GM21619 (cell line): ENCODE results near the gene GNG7.
"Not testable (repeated sequence)": the region's sequence is repeated elsewhere in the genome, so short reads cannot be mapped to it uniquely, and the experiment has no call there.

Experiments used
- ATAC-seq: cut with Tn5 transposase; IDR thresholded peaks from one replicate; pipeline ENCODE4 v1.9.1; 2021; ENCODE audit not compliant: unreplicated experiment

Gene GNG7

GRCh38 chr19:2476451-2477140 lies 225.9 kb downstream of the GNG7 start:
- peak; percentile 5 for ATAC-seq

DNA sequence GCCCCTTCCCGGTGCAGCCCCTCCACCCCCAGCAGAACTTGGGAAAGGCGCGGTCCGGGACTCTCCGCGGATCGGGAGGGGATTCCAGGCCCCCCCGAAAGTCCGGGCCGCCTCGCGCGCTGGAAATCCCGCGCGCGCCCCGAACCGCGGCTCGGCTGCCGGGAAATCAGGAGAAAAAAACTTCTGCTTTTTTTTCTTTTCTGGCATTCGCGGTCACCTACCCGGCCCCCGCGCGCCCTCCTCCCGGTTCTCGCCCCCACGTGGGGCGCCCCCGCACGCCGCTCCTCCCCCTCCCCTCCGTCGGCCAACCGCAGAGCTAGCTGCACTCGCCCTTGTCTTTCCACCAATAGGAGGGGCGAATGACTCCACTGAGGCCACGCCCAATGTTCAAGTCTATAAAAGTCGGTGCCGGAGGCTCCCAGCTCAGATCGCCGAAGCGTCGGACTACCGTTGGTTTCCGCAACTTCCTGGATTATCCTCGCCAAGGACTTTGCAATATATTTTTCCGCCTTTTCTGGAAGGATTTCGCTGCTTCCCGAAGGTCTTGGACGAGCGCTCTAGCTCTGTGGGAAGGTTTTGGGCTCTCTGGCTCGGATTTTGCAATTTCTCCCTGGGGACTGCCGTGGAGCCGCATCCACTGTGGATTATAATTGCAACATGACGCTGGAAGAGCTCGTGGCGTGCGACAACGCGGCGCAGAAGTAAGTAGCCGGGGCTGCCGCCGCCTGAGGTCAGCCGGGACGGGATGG lies 226.6 kb downstream of the GNG7 start, which contains the start of gene GADD45B:
GADD45B (plus strand) TSS at position 426 of the 749 bp plus-strand sequence; CDS start at position 658, 232 bp downstream.
- ATAC-seq: peak; percentile 41

GRCh38 chr19:2475018-2475701 lies 227.3 kb downstream of the GNG7 start:
- peak; percentile 4 for ATAC-seq

DNA sequence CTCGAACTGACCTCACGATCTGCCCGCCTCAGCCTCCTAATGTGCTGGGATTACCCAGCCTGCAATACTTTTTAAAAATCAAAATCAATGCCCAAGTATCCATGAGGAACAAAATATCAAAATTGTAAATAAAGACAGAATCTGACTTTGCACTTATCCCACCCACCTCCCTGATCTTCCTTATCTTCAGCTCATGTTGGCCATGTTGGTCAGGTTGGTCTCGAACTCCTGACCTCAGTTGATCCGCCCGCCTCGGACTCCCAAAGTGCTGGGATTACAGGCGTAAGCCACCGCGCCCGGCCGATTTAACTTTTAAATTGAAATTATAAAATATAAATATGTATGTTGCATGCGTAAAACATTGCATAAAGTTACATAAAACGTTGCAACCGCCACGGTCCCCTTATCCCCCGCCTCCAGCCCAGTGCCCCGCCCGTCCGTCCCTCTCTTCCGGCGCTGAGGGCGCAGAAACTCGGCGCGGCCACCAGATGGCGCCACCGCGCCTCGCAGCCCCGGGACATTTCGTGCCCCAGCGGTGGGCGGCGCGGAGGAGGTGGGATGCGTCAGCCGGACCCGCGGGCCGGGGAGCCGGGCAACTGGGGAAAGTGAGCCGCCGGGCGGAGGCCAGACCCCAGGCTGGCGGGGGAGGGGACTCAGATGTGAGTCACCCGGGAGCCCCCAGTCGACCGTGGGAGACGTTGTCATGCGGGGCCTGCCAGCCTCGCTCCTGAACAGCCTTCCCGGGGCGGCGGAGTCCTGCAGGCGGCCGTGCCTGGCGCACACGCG lies 228.1 kb downstream of the GNG7 start:
- peak; percentile 25 for ATAC-seq

DNA sequence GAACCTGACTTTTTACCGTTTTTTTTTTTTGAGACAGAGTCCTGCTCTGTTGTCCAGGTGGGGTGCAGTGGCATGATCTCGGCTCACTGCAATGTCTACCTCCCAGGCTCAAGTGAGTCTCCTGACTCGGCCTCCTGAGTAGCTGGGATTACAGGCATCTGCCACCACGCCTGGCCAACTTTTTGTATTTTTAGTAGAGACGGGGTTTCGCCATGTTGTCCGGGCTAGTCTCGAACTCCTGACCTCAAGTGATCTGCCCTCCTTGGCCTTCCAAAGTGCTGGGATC lies 232.6 kb downstream of the GNG7 start:
- not testable (repeated sequence) for ATAC-seq

- ATAC-seq: no peak
Measured at GRCh38 chr19:2469102-2469914, 233.2 kb downstream of the GNG7 start.

DNA sequence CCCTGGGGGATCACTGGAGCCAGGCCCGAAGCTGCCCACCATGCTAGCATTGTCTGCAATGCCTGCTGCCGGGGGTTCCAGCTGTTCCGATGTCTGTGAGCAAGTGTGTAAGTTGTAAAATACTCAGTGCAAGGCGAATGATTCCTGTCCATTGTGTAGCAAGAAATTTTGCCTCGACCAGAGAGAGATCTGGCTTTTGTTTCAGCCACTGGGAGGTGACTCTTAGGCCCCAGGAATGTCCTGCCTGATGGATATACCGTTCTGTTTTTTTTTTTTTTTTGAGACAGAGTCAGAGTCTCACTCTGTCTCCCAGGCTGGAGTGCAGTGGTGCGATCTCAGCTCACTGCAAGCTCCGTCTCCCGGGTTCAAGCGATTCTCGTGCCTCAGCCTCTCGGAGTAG lies 233.9 kb downstream of the GNG7 start:
- ATAC-seq: no peak

DNA sequence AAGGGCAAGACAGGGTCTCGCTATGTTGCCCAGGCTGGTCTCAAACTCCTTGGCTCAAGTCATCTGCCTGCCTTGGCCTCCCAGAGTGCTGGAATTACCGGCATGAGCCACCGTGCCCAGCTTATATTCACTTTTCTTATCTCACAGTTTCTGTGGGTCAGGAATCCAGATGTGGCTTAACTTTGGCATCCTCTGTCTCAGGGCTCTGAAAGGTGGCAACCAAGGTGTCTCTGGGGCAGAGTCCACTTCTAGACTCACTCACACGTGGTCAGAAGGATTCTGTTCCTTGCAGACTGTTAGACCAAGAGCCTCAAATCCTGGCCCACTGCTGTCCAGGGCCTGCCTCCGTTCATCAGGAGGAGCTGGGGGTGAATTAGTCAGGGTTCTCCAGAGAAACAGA lies 238.1 kb downstream of the GNG7 start:
- ATAC-seq: no peak

DNA sequence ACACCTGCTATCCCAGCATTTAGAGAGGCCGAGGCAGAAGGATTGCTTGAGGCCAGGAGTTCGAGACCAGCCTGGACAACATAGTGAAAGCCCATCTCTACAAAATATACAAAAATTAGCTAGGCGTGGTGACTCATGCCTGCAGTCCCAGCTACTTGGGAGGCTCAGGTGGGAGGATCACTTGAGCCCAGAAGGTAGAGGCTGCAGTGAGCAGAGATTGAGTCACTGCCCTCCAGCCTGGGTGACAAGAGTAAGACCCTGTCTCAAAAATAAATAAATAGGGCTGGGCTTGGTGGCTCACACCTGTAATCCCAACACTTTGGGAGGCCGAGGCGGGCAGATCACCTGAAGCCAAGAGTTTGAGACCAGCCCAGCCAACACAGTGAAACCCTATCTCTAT lies 238.8 kb downstream of the GNG7 start:
- not testable (repeated sequence) for ATAC-seq

- no peak for ATAC-seq
Measured at GRCh38 chr19:2462635-2463421, 239.7 kb downstream of the GNG7 start.

DNA sequence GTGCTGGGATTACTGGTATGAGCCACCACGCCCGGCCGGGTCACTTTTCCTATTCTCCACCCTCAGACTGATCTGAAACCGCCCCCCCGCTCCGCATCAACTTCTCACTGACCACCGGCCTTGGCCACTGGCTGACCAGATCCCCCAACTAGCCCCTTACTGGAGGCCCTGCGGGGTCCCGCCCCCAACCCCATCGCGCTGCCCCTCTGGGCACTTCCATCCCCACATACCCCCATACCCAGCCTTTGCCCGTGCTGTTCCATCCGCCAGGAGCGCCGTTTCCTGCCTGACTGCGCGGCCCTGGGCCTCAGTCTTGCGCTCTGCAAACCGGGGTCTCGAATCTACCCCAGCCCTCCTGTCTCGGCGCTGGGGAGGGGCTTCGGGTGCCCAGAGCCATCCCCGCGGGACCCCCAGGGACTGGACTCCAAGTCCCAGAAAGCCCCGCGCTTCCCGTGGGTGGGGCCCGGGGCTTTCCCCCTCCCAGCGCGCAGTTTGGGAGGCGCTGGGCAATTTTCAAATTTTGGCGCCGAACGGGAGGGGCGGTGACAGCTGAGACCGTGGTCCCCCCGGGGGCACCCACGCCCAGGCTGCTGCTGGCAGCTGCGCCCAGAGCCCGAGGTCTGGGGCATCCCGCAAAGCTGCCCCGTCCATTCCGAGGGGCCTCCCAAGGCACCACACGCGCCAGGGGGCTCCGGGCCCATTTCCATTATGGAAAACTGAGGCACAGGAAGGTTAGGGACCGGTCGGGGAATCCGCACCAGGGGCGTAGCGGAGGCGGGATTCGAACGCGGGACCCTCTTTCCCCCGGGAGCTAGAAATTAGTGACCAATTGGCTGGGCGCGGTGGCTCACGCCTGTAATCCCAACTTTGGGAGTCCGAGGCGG lies 240.5 kb downstream of the GNG7 start:
- no peak for ATAC-seq
